Muscle layer of duodenum (tissue), 2 donors: ENCODE results near the gene MGA.

Experiments
- H3K27ac ChIP-seq: one replicate; pipeline ENCODE4 v1.7.0; 2013; ENCODE audit warnings: mild to moderate bottlenecking, low read length
- H3K27me3 ChIP-seq: one replicate; pipeline ENCODE4 v1.7.0; 2013; ENCODE audit warnings: low read depth, mild to moderate bottlenecking, control low read depth, low read length
- H3K36me3 ChIP-seq, 2 donors: one replicate each; pipeline ENCODE4 v1.7.0; 2013; ENCODE audit warnings: low read length in 2 of 2, control low read depth in 1 of 2, mild to moderate bottlenecking in 1 of 2; ENCODE audit not compliant: insufficient read depth in 2 of 2, control insufficient read depth in 1 of 2
- H3K4me1 ChIP-seq, 2 donors: one replicate each; pipeline ENCODE4 v1.7.0; 2013; ENCODE audit warnings: low read length in 2 of 2, mild to moderate bottlenecking in 2 of 2, control low read depth in 1 of 2, moderate library complexity in 1 of 2; ENCODE audit not compliant: insufficient read depth in 2 of 2, control insufficient read depth in 1 of 2
- H3K4me3 ChIP-seq, 2 donors: one replicate each; pipeline ENCODE4 v1.7.0; 2013; ENCODE audit warnings: low read length in 2 of 2, low read depth in 1 of 2, mild to moderate bottlenecking in 1 of 2
- H3K9me3 ChIP-seq, 2 donors: one replicate each; pipeline ENCODE4 v1.7.0; 2013; ENCODE audit warnings: low read length in 2 of 2, control low read depth in 1 of 2, mild to moderate bottlenecking in 1 of 2; ENCODE audit not compliant: control insufficient read depth in 1 of 2
- donor health status: healthy.

The MGA gene

DNA sequence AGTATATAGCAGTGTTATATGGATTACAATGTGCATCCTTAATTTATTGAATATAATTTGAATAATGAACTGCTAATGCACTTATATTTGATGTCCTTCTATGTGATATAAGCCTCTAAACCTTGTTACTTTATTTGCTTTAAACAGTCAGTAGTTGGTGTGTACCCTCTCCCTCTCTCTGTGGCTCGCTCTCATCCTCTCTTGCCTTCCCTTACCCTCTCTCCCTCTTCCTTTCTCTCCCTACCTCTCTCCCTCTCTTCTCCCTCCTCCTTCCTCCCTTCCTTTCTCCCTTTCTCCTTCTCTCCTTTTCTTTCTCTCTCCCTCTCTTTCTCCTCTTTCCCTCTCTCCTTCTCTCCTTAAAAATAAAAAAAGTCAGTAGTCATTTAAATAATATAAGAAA, 28.9 kb downstream of the MGA start:
- Histone ChIP-seq H3K4me3 (no peak overlapping the region), H3K27ac (no peak overlapping the region), H3K4me1 (peaks cover 0 to 10% of the 10 kb centered on the region in 2 donors)

DNA sequence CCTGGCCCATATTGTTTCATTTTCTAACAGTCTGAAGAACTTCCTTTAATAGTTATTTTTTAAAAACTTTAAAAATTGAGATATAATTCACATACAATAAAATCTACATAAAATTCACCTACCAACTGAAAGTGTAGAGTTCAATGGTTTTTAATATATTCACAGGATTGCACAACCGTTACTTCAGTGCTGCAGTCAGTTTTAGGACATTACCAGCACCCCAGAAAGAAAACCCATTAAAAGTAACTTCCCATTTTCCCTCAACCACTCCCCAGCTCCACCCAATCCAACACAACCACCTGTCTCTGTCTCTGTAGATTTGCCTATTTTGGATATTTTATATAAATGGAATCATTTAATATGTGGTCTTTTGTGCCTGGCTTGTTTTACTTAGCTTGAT, 29.6 kb downstream of the MGA start:
- H3K36me3 ChIP-seq = no peaks in the 10 kb centered on the region
- no peaks in the 10 kb centered on the region for H3K27me3 ChIP-seq
- peaks cover 0 to 10% of the 10 kb centered on the region in 2 donors for H3K4me1 ChIP-seq
- no peaks in the 10 kb centered on the region for H3K9me3 ChIP-seq
- no peak overlapping the region for H3K4me3 ChIP-seq
- no peak overlapping the region for H3K27ac ChIP-seq

More for the DNA sequence above, 28.9 kb downstream of the MGA start:
- no peaks in the 10 kb centered on the region for H3K9me3 ChIP-seq
- no peaks in the 10 kb centered on the region for H3K27me3 ChIP-seq
- H3K36me3 ChIP-seq = no peaks in the 10 kb centered on the region

DNA sequence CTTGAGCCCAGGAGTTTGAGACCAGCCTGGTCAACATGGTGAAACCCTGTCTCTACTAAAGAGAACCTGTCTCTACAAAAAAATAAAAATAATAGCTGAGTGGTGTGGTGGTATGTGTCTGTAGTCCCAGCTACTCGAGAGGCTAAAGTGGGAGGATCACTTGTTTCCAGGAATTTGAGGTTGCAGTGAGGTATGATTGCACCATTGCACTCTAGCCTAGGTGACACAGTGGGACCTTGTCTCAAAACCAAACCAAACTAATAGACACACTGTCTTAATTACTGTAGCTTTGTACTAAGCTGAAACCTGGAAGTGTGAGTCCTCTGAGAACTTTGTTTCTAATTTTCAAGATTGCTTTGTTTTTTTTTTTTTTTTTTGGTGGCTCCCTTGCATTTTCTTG, 30.4 kb downstream of the MGA start:
- Histone ChIP-seq H3K4me1 (peaks cover 2 to 10% of the 10 kb centered on the region in 2 donors), H3K27ac (no peak overlapping the region), H3K4me3 (no peak overlapping the region), H3K36me3 (no peaks in the 10 kb centered on the region), H3K27me3 (no peaks in the 10 kb centered on the region), H3K9me3 (no peaks in the 10 kb centered on the region)

DNA sequence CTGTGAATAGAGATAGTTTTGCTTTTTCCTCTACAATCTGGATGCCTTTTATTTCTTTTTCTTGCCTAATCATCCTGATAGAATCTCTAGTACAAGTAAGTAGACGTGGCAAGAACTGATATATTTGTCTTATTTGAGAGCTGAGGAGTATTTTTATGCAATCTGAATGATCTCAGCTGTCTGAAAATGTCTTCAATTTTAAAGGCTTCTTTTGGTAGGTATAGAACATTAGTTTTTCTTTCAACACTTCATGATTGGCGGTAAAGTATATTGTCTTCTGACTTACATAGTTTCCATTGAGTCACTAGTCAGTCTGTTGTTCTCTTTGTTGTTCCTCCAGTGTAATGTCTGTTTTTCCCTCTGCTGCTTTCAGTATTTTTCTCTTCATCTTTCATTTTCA, 31.3 kb downstream of the MGA start:
- H3K27ac ChIP-seq = no peak overlapping the region

DNA sequence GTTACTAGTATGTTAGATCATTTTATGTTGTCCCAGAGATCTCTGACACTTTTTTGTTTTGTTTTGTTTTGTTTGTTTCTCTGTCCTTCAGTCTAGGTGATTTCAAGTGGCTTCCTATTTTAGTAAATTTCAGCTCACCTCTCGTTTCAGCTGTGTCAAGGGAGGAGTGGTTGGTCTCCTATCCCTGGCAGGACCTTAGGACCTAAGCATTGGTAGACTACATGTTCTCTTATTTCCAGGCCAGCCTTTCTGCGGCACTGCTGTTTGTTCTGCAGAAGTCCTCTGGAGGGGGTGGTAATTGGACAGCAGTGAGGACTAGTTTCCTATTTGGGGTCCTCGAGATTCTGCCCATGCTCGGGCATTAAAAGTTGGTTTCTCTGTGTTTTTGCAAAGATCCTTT, 31.8 kb downstream of the MGA start:
- no peaks in the 10 kb centered on the region for H3K36me3 ChIP-seq
- no peak overlapping the region for H3K27ac ChIP-seq
- H3K4me1 ChIP-seq = peaks cover 10 to 13% of the 10 kb centered on the region in 2 donors
- H3K4me3 ChIP-seq = no peak overlapping the region
- no peaks in the 10 kb centered on the region for H3K9me3 ChIP-seq
- no peaks in the 10 kb centered on the region for H3K27me3 ChIP-seq

More for the DNA sequence above, 31.3 kb downstream of the MGA start:
- Histone ChIP-seq H3K9me3 (no peaks in the 10 kb centered on the region), H3K36me3 (no peaks in the 10 kb centered on the region), H3K4me1 (peaks cover 10 to 11% of the 10 kb centered on the region in 2 donors), H3K27me3 (no peaks in the 10 kb centered on the region), H3K4me3 (no peak overlapping the region)

DNA sequence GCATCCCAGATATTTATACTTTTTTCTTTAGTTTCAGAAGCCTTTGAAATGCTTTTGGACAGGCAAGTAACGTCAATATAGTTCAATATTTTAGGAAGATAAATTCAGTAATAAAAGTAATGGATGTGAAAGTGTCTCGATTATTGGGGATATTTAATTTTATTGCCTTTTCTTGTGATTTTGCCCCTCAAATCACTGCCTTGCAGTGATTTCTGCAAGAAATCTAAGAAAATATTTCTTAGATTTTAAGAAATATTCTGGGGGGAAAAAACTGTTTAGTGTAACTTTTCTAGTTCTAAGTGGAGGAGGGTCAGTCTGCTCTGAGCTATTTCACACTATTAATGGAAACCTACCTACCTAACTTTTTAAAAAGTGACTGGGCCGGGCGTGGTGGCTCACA, 33.6 kb downstream of the MGA start:
- H3K36me3 ChIP-seq = no peaks in the 10 kb centered on the region
- H3K4me3 ChIP-seq = no peak overlapping the region
- H3K27ac ChIP-seq = no peak overlapping the region
- peaks cover 9 to 10% of the 10 kb centered on the region in 2 donors for H3K4me1 ChIP-seq
- H3K27me3 ChIP-seq = no peaks in the 10 kb centered on the region
- H3K9me3 ChIP-seq = no peaks in the 10 kb centered on the region

DNA sequence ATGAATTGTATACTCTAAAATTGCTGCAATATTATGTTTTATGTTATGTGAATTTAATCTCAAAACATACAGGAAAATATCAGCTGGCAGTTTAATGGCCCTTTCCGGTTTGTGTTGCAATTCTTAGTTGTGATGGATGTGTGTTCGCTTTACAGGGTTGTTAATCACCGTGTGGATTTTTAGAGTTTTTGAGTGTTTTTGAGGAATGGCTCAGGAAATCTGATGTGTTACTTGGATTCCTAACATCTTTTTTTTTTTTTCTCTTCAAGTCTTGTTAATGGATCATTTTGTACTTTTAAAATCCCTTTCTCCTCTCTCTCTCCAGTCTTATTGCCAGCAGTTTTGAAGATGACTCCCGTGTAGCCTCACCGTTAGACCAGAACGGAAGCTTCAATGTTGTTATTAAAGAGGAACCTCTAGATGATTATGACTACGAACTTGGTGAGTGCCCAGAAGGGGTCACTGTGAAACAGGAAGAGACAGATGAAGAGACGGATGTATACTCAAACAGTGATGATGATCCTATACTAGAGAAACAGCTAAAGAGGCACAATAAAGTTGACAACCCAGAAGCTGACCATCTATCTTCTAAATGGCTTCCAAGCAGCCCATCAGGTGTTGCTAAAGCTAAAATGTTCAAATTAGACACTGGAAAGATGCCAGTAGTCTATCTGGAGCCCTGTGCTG, 35.7 kb downstream of the MGA start:
- H3K27me3 ChIP-seq = no peaks in the 10 kb centered on the region
- H3K9me3 ChIP-seq = no peaks in the 10 kb centered on the region
- H3K4me1 ChIP-seq = peaks cover 7 to 10% of the 10 kb centered on the region in 2 donors
- peaks cover 0 to 8% of the 10 kb centered on the region in 2 donors for H3K36me3 ChIP-seq
- H3K27ac ChIP-seq = no peak overlapping the region
- no peak overlapping the region for H3K4me3 ChIP-seq

DNA sequence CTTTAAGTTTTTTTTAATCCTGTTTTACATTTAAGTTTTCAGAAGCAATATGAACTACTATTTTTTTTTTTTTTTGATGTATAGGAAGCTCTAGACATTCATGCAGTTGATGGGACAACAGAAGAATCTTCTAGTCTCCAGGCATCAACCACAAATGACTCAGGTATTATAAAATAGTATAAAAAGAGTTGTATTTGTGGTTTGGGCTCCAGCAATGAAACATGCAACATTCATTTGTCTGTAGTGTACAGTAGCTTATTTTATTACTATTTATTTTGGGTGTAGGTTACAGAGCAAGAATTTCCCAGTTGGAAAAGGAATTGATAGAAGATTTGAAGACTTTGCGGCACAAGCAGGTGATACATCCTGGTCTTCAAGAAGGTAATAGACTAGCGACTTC, 38.6 kb downstream of the MGA start:
- no peaks in the 10 kb centered on the region for H3K9me3 ChIP-seq

DNA sequence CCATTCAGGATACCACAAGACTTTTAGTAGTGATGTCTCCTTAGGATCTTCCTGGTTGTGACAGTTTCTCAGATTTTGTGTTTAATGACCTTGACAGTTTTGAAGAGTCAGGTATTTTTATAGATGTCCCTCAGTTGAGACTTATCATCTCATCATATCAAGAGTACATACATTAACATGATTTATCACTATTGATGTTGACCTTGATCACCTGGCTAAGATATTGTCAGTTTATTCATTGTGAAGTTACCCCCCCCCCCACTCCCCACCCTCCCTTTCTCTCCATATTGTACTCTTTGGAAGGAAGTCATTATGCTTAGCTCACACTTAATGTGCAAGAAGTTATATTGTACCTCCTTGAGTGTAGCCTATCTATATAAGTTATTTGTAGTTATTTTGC, 42.9 kb downstream of the MGA start:
- H3K36me3 ChIP-seq = peaks cover 0 to 16% of the 10 kb centered on the region in 2 donors
- H3K4me3 ChIP-seq = no peak overlapping the region
- H3K9me3 ChIP-seq = no peaks in the 10 kb centered on the region
- no peaks in the 10 kb centered on the region for H3K4me1 ChIP-seq
- H3K27me3 ChIP-seq = no peaks in the 10 kb centered on the region
- no peak overlapping the region for H3K27ac ChIP-seq

More for the DNA sequence above, 38.6 kb downstream of the MGA start:
- H3K4me1 ChIP-seq = peaks cover 3 to 10% of the 10 kb centered on the region in 2 donors
- no peaks in the 10 kb centered on the region for H3K27me3 ChIP-seq
- H3K36me3 ChIP-seq = peaks cover 0 to 8% of the 10 kb centered on the region in 2 donors
- no peak overlapping the region for H3K4me3 ChIP-seq
- H3K27ac ChIP-seq = no peak overlapping the region

DNA sequence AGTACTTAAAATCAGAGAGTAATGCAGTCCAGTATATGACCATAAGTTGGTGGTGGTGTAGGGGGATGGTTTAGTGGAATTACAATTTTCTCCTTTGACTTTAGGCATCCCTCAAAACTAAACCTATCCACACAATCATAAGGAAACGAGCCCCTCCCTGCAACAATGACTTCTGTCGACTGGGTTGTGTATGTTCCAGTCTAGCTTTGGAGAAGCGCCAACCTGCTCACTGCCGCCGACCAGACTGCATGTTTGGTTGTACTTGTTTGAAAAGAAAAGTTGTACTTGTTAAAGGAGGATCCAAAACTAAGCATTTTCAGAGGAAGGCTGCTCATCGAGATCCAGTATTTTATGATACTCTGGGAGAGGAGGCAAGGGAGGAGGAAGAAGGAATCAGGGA, 52.8 kb downstream of the MGA start:
- Histone ChIP-seq H3K4me3 (no peak overlapping the region), H3K9me3 (no peaks in the 10 kb centered on the region), H3K4me1 (peaks cover 0 to 4% of the 10 kb centered on the region in 2 donors), H3K27ac (no peak overlapping the region), H3K36me3 (peaks cover 17 to 31% of the 10 kb centered on the region in 2 donors), H3K27me3 (no peaks in the 10 kb centered on the region)

DNA sequence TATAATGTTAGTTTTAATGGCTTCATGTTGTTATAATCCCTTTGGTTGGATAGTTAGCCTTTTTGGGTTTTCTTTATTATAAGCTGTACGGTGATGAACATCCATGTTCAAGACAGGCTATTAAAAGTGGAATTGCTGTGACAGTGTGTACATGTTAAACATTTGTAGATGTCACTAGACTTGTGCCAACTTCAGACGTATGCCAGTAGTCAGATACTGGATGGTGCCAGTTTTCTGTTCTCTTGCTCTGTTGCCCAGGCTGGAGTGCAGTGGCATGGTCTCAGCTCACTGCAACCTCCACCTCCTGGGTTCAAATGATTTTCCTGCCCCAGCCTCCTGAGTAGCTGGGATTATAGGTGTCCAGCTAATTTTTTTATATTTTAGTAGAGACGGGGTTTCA, 54.1 kb downstream of the MGA start:
- peaks cover 13 to 20% of the 10 kb centered on the region in 2 donors for H3K36me3 ChIP-seq
- H3K27ac ChIP-seq = no peak overlapping the region
- no peaks in the 10 kb centered on the region for H3K9me3 ChIP-seq
- H3K27me3 ChIP-seq = no peaks in the 10 kb centered on the region
- H3K4me3 ChIP-seq = no peak overlapping the region
- peaks cover 0 to 4% of the 10 kb centered on the region in 2 donors for H3K4me1 ChIP-seq

DNA sequence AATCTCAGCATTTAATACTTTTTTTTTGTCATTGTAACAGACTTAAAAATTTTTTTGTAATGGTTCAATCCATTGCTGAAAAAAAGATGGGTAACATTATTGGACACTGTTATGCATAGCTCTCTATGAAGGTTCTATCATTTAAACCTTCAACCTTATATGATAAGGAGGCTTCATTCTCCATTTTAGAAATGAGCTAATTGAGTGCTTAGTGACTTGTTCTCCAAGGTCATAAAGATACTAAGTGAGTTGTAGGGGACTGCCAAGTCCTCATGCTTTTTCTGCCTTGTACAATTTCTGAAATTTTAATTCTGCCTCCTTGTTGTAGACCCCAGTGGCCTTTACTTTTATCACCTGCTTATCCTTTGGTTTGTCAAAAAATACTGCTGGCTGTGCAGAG, 56.7 kb downstream of the MGA start:
- H3K9me3 ChIP-seq = no peaks in the 10 kb centered on the region
- no peaks in the 10 kb centered on the region for H3K36me3 ChIP-seq
- H3K27ac ChIP-seq = no peak overlapping the region
- no peak overlapping the region for H3K4me3 ChIP-seq
- H3K4me1 ChIP-seq = peaks cover 0 to 4% of the 10 kb centered on the region in 2 donors
- no peaks in the 10 kb centered on the region for H3K27me3 ChIP-seq
